GM21390 (cell line): ENCODE measurements around the gene FBXO21.

Source experiments
- ATAC-seq: cut with Tn5 transposase; IDR thresholded peaks from one replicate; pipeline ENCODE4 v1.9.1; 2021; ENCODE audit not compliant: unreplicated experiment

Gene FBXO21

GRCh38 chr12:117167769-117168168, 22.5 kb downstream of the FBXO21 start:
- no peak for ATAC-seq

GRCh38 chr12:117166107-117166506, 24.2 kb downstream of the FBXO21 start:
- ATAC-seq: no peak

GRCh38 chr12:117165342-117165741, 24.9 kb downstream of the FBXO21 start:
- ATAC-seq: no peak

GRCh38 chr12:117162633-117163032, 27.6 kb downstream of the FBXO21 start:
- ATAC-seq: no peak

GRCh38 chr12:117162167-117162539, 28.1 kb downstream of the FBXO21 start:
- no peak for ATAC-seq

- ATAC-seq: no peak
These were observed 28.7 kb downstream of the FBXO21 start for GRCh38 chr12:117161460-117162166.

- ATAC-seq: no peak
These were observed 30.6 kb downstream of the FBXO21 start for GRCh38 chr12:117159674-117160073.

GRCh38 chr12:117158911-117159553, 31.2 kb downstream of the FBXO21 start:
- ATAC-seq: no peak

- no peak for ATAC-seq
These were observed 32.2 kb downstream of the FBXO21 start for GRCh38 chr12:117158096-117158495.

- ATAC-seq: peak; percentile 69
These were observed 34.8 kb downstream of the FBXO21 start for GRCh38 chr12:117155278-117156060.

GRCh38 chr12:117152793-117153775, 37.2 kb downstream of the FBXO21 start:
- ATAC-seq: no peak

GRCh38 chr12:117151403-117152031, 38.8 kb downstream of the FBXO21 start:
- no peak for ATAC-seq

- ATAC-seq: no peak
These were observed 40.8 kb downstream of the FBXO21 start for GRCh38 chr12:117149431-117149830.

- no peak for ATAC-seq
These were observed 41.6 kb downstream of the FBXO21 start for GRCh38 chr12:117148642-117149041.

GRCh38 chr12:117147639-117148038, 42.6 kb downstream of the FBXO21 start:
- ATAC-seq: no peak

- ATAC-seq: no peak
These were observed 44.6 kb downstream of the FBXO21 start for GRCh38 chr12:117145597-117146154.

GRCh38 chr12:117144599-117144998, 45.7 kb downstream of the FBXO21 start:
- no peak for ATAC-seq

GRCh38 chr12:117143008-117143532, 47.2 kb downstream of the FBXO21 start:
- no peak for ATAC-seq

GRCh38 chr12:117142094-117142493, 48.2 kb downstream of the FBXO21 start:
- no peak for ATAC-seq
